ENCODE data around the gene CCNL2.

- TF ChIP-seq CTCF (IDR thresholded peaks at IDR 0.05; ENCODE audit: low read length) (no peak), EZH2 (optimal IDR thresholded peaks at IDR 0.05; ENCODE audit: low read depth, low read length) (no peak), EZH2phosphoT487 (IDR thresholded peaks at IDR 0.05; ENCODE audit: low read length) (no peak)
Measured at GRCh38 chr1:1431845-1432273, 32.7 kb upstream of the CCNL2 start.
